ENCODE data around the gene TBC1D10A. TPM values are rescaled to one million over a fixed set of nuclear protein-coding genes. Genes with fewer than 3 reads are reported as not detected.

The TBC1D10A gene
- total RNA-seq, 1 donor from 2014 or later = 7.9 TPM

DNA sequence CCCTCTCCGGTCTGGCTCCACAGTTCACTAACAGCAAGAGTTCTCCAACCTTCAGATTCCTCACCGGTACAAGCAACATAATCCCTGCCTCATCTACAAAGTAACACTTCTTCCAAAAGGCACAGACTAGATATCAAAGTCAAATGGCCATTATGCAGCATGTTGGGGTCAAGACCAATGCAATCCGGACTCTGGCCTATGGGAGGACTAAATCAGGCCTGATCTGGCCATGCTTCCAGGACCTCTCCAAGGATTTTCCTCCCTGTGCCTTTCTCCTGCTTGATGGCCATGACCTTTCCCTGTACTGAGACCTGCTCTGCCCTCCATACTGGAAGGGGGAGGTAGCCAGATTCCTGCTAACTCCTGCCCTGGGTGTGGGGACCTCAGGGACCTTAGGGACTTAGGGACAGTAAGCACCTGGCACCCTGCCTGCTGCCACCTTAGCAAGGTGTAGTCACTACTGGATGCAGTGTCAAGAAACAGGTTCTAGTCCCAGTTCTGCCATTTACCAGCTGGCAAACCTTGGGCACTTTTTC lies 6.7 kb downstream of the TBC1D10A start:
- no peak for DNase-seq (ENCODE audit: low spot score)
- Mint-ChIP-seq H3K27ac (ENCODE audit: unreplicated experiment) (no peak overlapping the region), H3K36me3 (ENCODE audit: low read depth, unreplicated experiment) (peaks cover 8% of the 10 kb centered on the region), H3K9me3 (ENCODE audit: unreplicated experiment) (no peaks in the 10 kb centered on the region), H3K4me3 (ENCODE audit: unreplicated experiment) (no peak overlapping the region), H3K27me3 (ENCODE audit: unreplicated experiment) (peaks cover 5% of the 10 kb centered on the region), H3K4me1 (ENCODE audit: unreplicated experiment) (peaks cover 2% of the 10 kb centered on the region)
- TF ChIP-seq, protein P1, sequence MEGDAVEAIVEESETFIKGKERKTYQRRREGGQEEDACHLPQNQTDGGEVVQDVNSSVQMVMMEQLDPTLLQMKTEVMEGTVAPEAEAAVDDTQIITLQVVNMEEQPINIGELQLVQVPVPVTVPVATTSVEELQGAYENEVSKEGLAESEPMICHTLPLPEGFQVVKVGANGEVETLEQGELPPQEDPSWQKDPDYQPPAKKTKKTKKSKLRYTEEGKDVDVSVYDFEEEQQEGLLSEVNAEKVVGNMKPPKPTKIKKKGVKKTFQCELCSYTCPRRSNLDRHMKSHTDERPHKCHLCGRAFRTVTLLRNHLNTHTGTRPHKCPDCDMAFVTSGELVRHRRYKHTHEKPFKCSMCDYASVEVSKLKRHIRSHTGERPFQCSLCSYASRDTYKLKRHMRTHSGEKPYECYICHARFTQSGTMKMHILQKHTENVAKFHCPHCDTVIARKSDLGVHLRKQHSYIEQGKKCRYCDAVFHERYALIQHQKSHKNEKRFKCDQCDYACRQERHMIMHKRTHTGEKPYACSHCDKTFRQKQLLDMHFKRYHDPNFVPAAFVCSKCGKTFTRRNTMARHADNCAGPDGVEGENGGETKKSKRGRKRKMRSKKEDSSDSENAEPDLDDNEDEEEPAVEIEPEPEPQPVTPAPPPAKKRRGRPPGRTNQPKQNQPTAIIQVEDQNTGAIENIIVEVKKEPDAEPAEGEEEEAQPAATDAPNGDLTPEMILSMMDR (IDR thresholded peaks at IDR 0.05; ENCODE audit: unreplicated experiment) = no peak

DNA sequence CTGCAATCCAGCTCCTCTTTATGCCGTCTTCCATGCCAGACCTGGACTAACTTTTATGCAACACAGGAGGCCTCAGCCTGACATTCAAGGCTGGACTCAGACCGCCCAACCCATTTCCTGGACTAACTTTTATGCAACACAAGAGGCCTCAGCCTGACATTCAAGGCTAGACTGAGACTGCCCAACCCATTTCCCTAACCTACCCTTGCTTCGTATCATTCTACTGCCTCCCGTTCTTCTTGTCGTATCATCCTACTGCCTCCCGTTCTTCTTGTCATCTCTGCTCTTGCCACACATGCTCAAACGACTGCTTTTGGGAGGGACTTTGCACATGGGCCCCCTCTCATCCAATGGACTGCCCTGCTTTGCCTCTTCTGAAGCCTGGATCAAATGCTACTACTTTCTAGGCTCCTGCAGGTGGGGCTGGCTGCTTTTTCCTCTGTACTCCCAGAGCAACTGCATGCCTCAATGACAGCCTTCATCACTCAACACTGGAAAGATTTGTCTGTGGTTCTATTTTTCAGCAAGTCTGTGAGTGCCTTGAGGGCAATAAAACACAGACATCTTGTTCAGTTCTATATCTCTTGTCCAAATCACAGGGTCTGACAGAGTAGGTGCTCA lies 7.8 kb downstream of the TBC1D10A start:
- H3K27ac Mint-ChIP-seq (ENCODE audit: unreplicated experiment) = no peak overlapping the region
- no peak for DNase-seq (ENCODE audit: low spot score)
- no peak overlapping the region for H3K4me3 Mint-ChIP-seq (ENCODE audit: unreplicated experiment)
- TF ChIP-seq, protein P1 (IDR thresholded peaks at IDR 0.05; ENCODE audit: unreplicated experiment) = no peak
- H3K9me3 Mint-ChIP-seq (ENCODE audit: unreplicated experiment) = no peaks in the 10 kb centered on the region
- H3K27me3 Mint-ChIP-seq (ENCODE audit: unreplicated experiment) = peaks cover 2% of the 10 kb centered on the region
- H3K36me3 Mint-ChIP-seq (ENCODE audit: low read depth, unreplicated experiment) = peaks cover 4% of the 10 kb centered on the region
- H3K4me1 Mint-ChIP-seq (ENCODE audit: unreplicated experiment) = no peaks in the 10 kb centered on the region

DNA sequence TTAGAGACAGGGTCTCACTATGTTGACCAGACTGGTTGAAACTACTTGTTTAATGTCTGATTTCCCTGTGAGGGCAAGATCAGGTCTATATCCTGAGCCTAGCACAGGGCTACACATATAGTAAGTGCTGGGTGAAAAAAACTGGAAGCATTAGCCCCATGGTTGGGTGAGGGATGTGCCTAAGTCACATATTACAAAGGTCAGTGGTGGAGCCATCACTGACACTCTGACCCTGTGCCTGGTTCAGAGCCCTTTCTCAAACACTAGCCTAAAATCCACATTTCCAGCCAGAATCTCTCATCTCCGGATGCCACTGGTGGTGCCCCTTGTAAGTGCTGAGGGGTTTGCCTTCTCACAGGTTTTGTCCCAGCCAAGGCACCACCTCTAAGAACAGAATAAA lies 9.0 kb downstream of the TBC1D10A start:
- Mint-ChIP-seq H3K27me3 (ENCODE audit: unreplicated experiment) (peaks cover 3% of the 10 kb centered on the region), H3K4me1 (ENCODE audit: unreplicated experiment) (peaks cover 4% of the 10 kb centered on the region), H3K9me3 (ENCODE audit: unreplicated experiment) (no peaks in the 10 kb centered on the region), H3K4me3 (ENCODE audit: unreplicated experiment) (no peak overlapping the region), H3K27ac (ENCODE audit: unreplicated experiment) (no peak overlapping the region), H3K36me3 (ENCODE audit: low read depth, unreplicated experiment) (no peaks in the 10 kb centered on the region)
- DNase-seq (ENCODE audit: low spot score) = no peak
- TF ChIP-seq, protein P1 (IDR thresholded peaks at IDR 0.05; ENCODE audit: unreplicated experiment) = no peak

DNA sequence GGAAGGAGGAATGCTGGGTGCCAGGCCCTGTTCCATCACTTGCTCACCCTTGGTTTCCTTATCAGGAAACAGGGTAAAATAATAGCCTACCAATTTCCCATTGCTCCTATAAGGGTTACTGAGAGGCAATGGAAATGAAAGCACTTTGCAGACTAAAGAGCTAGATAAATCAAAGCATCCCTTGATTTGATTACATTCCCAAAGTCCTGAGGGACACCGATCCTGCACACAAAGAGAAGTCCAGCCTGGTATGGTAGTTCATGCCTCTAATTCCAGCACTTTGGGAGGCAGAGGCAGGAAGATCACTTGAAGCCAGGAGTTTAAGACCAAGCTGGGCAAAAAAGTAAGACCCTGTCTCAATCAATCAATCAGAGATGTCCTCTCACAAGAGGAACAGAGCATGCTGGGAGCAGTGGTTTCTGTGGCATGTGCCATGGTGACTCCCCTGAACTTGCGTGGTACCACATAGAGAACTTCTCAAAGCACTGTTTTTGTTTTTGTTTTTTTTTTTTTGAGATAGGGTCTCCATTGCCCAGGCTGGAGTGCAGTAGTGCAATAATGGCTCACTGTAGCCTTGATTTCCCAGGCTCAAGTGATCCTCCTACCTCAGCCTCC lies 10.7 kb downstream of the TBC1D10A start:
- Mint-ChIP-seq H3K36me3 (ENCODE audit: low read depth, unreplicated experiment) (no peaks in the 10 kb centered on the region), H3K27ac (ENCODE audit: unreplicated experiment) (no peak overlapping the region), H3K4me1 (ENCODE audit: unreplicated experiment) (peaks cover 7% of the 10 kb centered on the region), H3K4me3 (ENCODE audit: unreplicated experiment) (no peak overlapping the region), H3K27me3 (ENCODE audit: unreplicated experiment) (peaks cover 3% of the 10 kb centered on the region), H3K9me3 (ENCODE audit: unreplicated experiment) (no peaks in the 10 kb centered on the region)
- no peak for DNase-seq (ENCODE audit: low spot score)
- TF ChIP-seq, protein P1 (IDR thresholded peaks at IDR 0.05; ENCODE audit: unreplicated experiment) = no peak

DNA sequence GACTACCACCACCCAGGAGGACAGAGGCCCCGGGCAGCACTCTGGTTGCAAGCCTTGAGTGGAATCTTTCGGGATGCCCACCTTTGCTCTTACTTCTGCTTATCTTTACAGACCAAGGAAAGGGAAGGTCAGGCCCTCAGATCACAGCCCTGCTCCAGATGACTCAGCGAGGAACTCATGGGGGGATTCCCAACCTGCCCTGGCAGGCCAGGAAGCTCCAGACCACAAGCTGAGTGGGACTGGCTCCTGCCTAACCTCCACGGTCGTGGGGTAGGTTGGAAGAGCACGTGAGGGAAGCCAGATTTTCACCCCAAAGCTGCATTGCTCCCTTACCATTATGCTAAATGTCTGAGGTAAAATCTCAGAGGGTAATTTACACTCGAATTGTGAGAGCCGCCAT lies 11.8 kb downstream of the TBC1D10A start:
- peaks cover 3% of the 10 kb centered on the region for H3K27me3 Mint-ChIP-seq (ENCODE audit: unreplicated experiment)
- TF ChIP-seq, protein P1 (IDR thresholded peaks at IDR 0.05; ENCODE audit: unreplicated experiment) = no peak
- H3K4me3 Mint-ChIP-seq (ENCODE audit: unreplicated experiment) = no peak overlapping the region
- peaks cover 13% of the 10 kb centered on the region for H3K4me1 Mint-ChIP-seq (ENCODE audit: unreplicated experiment)
- no peak for DNase-seq (ENCODE audit: low spot score)
- no peaks in the 10 kb centered on the region for H3K9me3 Mint-ChIP-seq (ENCODE audit: unreplicated experiment)
- H3K36me3 Mint-ChIP-seq (ENCODE audit: low read depth, unreplicated experiment) = no peaks in the 10 kb centered on the region
- H3K27ac Mint-ChIP-seq (ENCODE audit: unreplicated experiment) = no peak overlapping the region

Data from endothelial cell (in vitro differentiated cells).